PC-3 (cell line): Measurements from ENCODE around the gene ZNF292. TPM values are rescaled to one million over a fixed set of nuclear protein-coding genes. Genes with fewer than 3 reads are reported as not detected.

Source experiments
- ATAC-seq: fragments of 200-7000 bp; cut with Tn5 transposase; 2 replicates; pipeline ENCODE4 v1.9.1; 2020; ENCODE audit warnings: mild to moderate bottlenecking, moderate library complexity
- BruUV-seq: library from RNA; stranded (reverse); fragments of 400-500 nt; replicated peaks from 2 replicates; lab custom pipeline; 2021; lab: Mats Ljungman, UMichigan
- CTCF ChIA-PET: fragments of 300-600 bp; sonication (Branson Sonifier 250); formaldehyde crosslinking; loops from one replicate; lab custom pipeline; 2022; ENCODE audit warnings: antibody characterized with exemption; lab: Charles Lee
- POLR2A ChIA-PET: fragments of 300-600 bp; sonication (Branson Sonifier 250); formaldehyde crosslinking; loops from one replicate; lab custom pipeline; 2022; ENCODE audit warnings: antibody characterized with exemption; ENCODE audit not compliant: unreplicated experiment; lab: Charles Lee
- DNase-seq: peaks from one replicate; pipeline ENCODE4 v3.0.0-alpha.2; 2015
- H2AFZ ChIP-seq: fragments of 300-600 bp; sonication (generic); 2 replicates; pipeline ENCODE4 v1.6.0; 2016; ENCODE audit warnings: antibody characterized with exemption, low read length
- H3F3A ChIP-seq: fragments of 300-600 bp; sonication (generic); one replicate; pipeline ENCODE4 v1.6.0; 2017; ENCODE audit warnings: antibody characterized with exemption, low read length, control low read depth, mild to moderate bottlenecking; ENCODE audit not compliant: unreplicated experiment
- H3K27ac ChIP-seq: fragments of 300-600 bp; sonication (generic); 2 replicates; pipeline ENCODE4 v1.5.1; 2016; ENCODE audit warnings: mild to moderate bottlenecking, low read length
- H3K27me3 ChIP-seq: fragments of 300-600 bp; sonication (generic); 2 replicates; pipeline ENCODE4 v1.6.1; 2016; ENCODE audit warnings: low read length, mixed read lengths
- H3K36me3 ChIP-seq: fragments of 300-600 bp; sonication (generic); 2 replicates; pipeline ENCODE4 v1.6.1; 2016; ENCODE audit warnings: low read depth, mixed run types, low read length, mixed read lengths
- H3K4me1 ChIP-seq: fragments of 300-600 bp; sonication (generic); 2 replicates; pipeline ENCODE4 v1.5.1; 2016; ENCODE audit warnings: low read length; ENCODE audit not compliant: insufficient read depth
- H3K4me2 ChIP-seq: fragments of 300-600 bp; sonication (generic); 2 replicates; pipeline ENCODE4 v1.6.0; 2016; ENCODE audit warnings: low read length
- H3K4me3 ChIP-seq: fragments of 300-600 bp; sonication (generic); 2 replicates; pipeline ENCODE4 v1.5.1; 2016; ENCODE audit warnings: mild to moderate bottlenecking, low read length, mixed read lengths
- H3K79me2 ChIP-seq: fragments of 300-600 bp; sonication (generic); 2 replicates; pipeline ENCODE4 v1.6.1; 2017; ENCODE audit warnings: low read length, mixed read lengths
- H3K9ac ChIP-seq: fragments of 300-600 bp; sonication (generic); 2 replicates; pipeline ENCODE4 v1.6.0; 2016; ENCODE audit warnings: mild to moderate bottlenecking, low read length
- H3K9me2 ChIP-seq: fragments of 300-600 bp; sonication (generic); replicated peaks from 2 replicates; pipeline ENCODE4 v1.6.1; 2016; ENCODE audit warnings: mixed run types, low read length, mixed read lengths
- H3K9me3 ChIP-seq: fragments of 300-600 bp; sonication (generic); 2 replicates; pipeline ENCODE4 v1.6.1; 2016; ENCODE audit warnings: low read length, mixed read lengths
- H4K20me1 ChIP-seq: fragments of 300-600 bp; sonication (generic); 2 replicates; pipeline ENCODE4 v1.6.1; 2016; ENCODE audit warnings: low read length, mixed read lengths
- CTCF ChIP-seq: fragments of 300-600 bp; sonication (generic); conservative IDR thresholded peaks from 2 replicates; pipeline ENCODE4 v1.5.1; 2017; ENCODE audit warnings: antibody characterized with exemption, low read depth, mild to moderate bottlenecking, low read length
- EZH2 ChIP-seq: fragments of 300-600 bp; sonication (generic); IDR thresholded peaks from one replicate; pipeline ENCODE4 v1.6.1; 2017; ENCODE audit warnings: antibody characterized with exemption, mild to moderate bottlenecking, low read length; ENCODE audit not compliant: unreplicated experiment
- EZH2phosphoT487 ChIP-seq: fragments of 300-600 bp; sonication (generic); IDR thresholded peaks from 2 replicates; pipeline ENCODE4 v1.6.1; 2018; ENCODE audit warnings: mild to moderate bottlenecking, antibody characterized with exemption, low read length, borderline replicate concordance
- intact Hi-C: fragments of 100-400 bp; cut with micrococcal nuclease; formaldehyde crosslinking; loops from 2 replicates; pipeline ENCODE4 v1.9.0; 2023
- total RNA-seq: library from RNA; depleted of rRNA; stranded (reverse); fragments of >200 nt; gene quantifications from 2 replicates; pipeline ENCODE4 v1.2.3, GENCODE V29; 2014

ZNF292 gene
- total RNA-seq, 1 experiment from 2014 or later, result 8.9 TPM

- Histone ChIP-seq H3K36me3 (peaks cover 21% of the 10 kb centered on the region; the same call in 1 of the 2 replicates), H3K4me3 (no peak overlapping the region), H3K27ac (no peak overlapping the region), H3K9me2 (no peaks in the 10 kb centered on the region), H4K20me1 (no peaks in the 10 kb centered on the region), H3K9me3 (no peaks in the 10 kb centered on the region), H3F3A (no peaks in the 10 kb centered on the region), H3K4me1 (no peaks in the 10 kb centered on the region), H3K4me2 (no peak overlapping the region), H3K9ac (no peak overlapping the region), H2AFZ (no peak overlapping the region), H3K79me2 (no peaks in the 10 kb centered on the region), H3K27me3 (no peaks in the 10 kb centered on the region)
- intact Hi-C loops, result no loop called here
- ATAC-seq, result no peak
- ChIA-PET POLR2A (no interaction called here), CTCF (no interaction called here)
- TF ChIP-seq EZH2phosphoT487, result no peak
- no peak for TF ChIP-seq EZH2
- TF ChIP-seq CTCF, result no peak
- DNase-seq, result no peak
- BruUV-seq, result no TSS peak
Observed at GRCh38 chr6:87222676-87223075, 67.3 kb downstream of the ZNF292 start.

GRCh38 chr6:87224971-87225370 is 69.6 kb downstream of the ZNF292 start:
- ChIA-PET CTCF (no interaction called here), POLR2A (no interaction called here)
- Histone ChIP-seq H4K20me1 (no peaks in the 10 kb centered on the region), H3K9me2 (no peaks in the 10 kb centered on the region), H3K4me3 (no peak overlapping the region), H3K4me2 (no peak overlapping the region), H3K36me3 (peaks cover 17% of the 10 kb centered on the region; the same call in 1 of the 2 replicates), H2AFZ (no peak overlapping the region), H3K9ac (no peak overlapping the region), H3K9me3 (no peaks in the 10 kb centered on the region), H3K4me1 (no peaks in the 10 kb centered on the region), H3K79me2 (no peaks in the 10 kb centered on the region), H3F3A (no peaks in the 10 kb centered on the region), H3K27me3 (no peaks in the 10 kb centered on the region), H3K27ac (no peak overlapping the region)
- no peak for DNase-seq
- TF ChIP-seq EZH2phosphoT487, result no peak
- no peak for TF ChIP-seq CTCF
- no peak for TF ChIP-seq EZH2
- intact Hi-C loops, result no loop called here
- no TSS peak for BruUV-seq
- ATAC-seq, result no peak

- Histone ChIP-seq H3K79me2 (no peaks in the 10 kb centered on the region), H3K27ac (no peak overlapping the region), H3K4me1 (no peaks in the 10 kb centered on the region), H3K36me3 (peaks cover 17% of the 10 kb centered on the region; the same call in 1 of the 2 replicates), H3K9ac (no peak overlapping the region), H3F3A (no peaks in the 10 kb centered on the region), H3K9me2 (no peaks in the 10 kb centered on the region), H4K20me1 (no peaks in the 10 kb centered on the region), H2AFZ (no peak overlapping the region), H3K4me3 (no peak overlapping the region), H3K9me3 (no peaks in the 10 kb centered on the region), H3K27me3 (no peaks in the 10 kb centered on the region), H3K4me2 (no peak overlapping the region)
- TF ChIP-seq CTCF (no peak), EZH2phosphoT487 (no peak), EZH2 (no peak)
- ATAC-seq (no peak), DNase-seq (no peak)
- CTCF ChIA-PET, result no interaction called here
- POLR2A ChIA-PET, result no interaction called here
- no TSS peak for BruUV-seq
- intact Hi-C loops, result no loop called here
Observed at GRCh38 chr6:87225511-87225910, 70.1 kb downstream of the ZNF292 start.
